Sigmoid colon (tissue), 4 donors: ENCODE measurements around the gene GTF3C5.
"Not testable (repeated sequence)": the region's sequence is repeated elsewhere in the genome, so short reads cannot be mapped to it uniquely, and the experiment has no call there.

Experiments used
- CTCF ChIP-seq, 4 experiments: fragments of 450-650 bp in 3 of 4; fragments of 200-600 bp in 1 of 4; IDR thresholded peaks; one replicate each; pipeline ENCODE4 v1.5.1; 2016 to 2019; ENCODE audit warnings: antibody characterized with exemption in 4 of 4, mild to moderate bottlenecking in 3 of 4, moderate library complexity in 2 of 4
- EP300 ChIP-seq, 4 donors: sonication (generic); formaldehyde crosslinking; IDR thresholded peaks; one replicate each; pipeline ENCODE4 v1.6.1; 2017; ENCODE audit warnings: antibody characterized with exemption in 4 of 4
- POLR2A ChIP-seq, 2 donors: fragments of 450-650 bp; IDR thresholded peaks; one replicate each; pipeline ENCODE4 v1.6.1; 2016; ENCODE audit warnings: antibody characterized with exemption in 2 of 2, mild to moderate bottlenecking in 2 of 2, moderate library complexity in 2 of 2
- POLR2AphosphoS5 ChIP-seq, 4 donors: sonication (generic); formaldehyde crosslinking; IDR thresholded peaks; one replicate each; pipeline ENCODE4 v1.6.1; 2017; ENCODE audit warnings: antibody characterized with exemption in 4 of 4

- TF ChIP-seq CTCF, EP300, POLR2AphosphoS5, POLR2A (IDR thresholded peaks at IDR 0.05): not testable (repeated sequence)
Measured at GRCh38 chr9:133070500-133070961, 39.7 kb downstream of the GTF3C5 start.
